HFF-Myc (cell line): ENCODE results near the gene HYLS1.
"Not testable (repeated sequence)": the region's sequence is repeated elsewhere in the genome, so short reads cannot be mapped to it uniquely, and the experiment has no call there.

ENCODE experiments used
- DNase-seq: peaks from one replicate; pipeline ENCODE4 v3.0.0-alpha.2; 2011; ENCODE audit warnings: low read depth; ENCODE audit errors: extremely low read depth
- H3K4me3 ChIP-seq: replicated peaks from 2 replicates; pipeline ENCODE4 v1.5.1; 2011; ENCODE audit warnings: low read depth, mild to moderate bottlenecking, control low read depth, low read length
- TF ChIP-seq, protein P1 (sequence below): IDR thresholded peaks from 2 replicates; pipeline ENCODE4 v1.5.1; 2012; ENCODE audit warnings: mild to moderate bottlenecking, low read depth, low read length, control low read depth; ENCODE audit errors: missing control alignments

The HYLS1 gene

GRCh38 chr11:125887373-125888324, at the start of gene HYLS1:
TSS of gene HYLS1 (plus strand) at chr11:125887668. CDS start at chr11:125899369, 11,701 bp downstream.
- TF ChIP-seq, protein P1, sequence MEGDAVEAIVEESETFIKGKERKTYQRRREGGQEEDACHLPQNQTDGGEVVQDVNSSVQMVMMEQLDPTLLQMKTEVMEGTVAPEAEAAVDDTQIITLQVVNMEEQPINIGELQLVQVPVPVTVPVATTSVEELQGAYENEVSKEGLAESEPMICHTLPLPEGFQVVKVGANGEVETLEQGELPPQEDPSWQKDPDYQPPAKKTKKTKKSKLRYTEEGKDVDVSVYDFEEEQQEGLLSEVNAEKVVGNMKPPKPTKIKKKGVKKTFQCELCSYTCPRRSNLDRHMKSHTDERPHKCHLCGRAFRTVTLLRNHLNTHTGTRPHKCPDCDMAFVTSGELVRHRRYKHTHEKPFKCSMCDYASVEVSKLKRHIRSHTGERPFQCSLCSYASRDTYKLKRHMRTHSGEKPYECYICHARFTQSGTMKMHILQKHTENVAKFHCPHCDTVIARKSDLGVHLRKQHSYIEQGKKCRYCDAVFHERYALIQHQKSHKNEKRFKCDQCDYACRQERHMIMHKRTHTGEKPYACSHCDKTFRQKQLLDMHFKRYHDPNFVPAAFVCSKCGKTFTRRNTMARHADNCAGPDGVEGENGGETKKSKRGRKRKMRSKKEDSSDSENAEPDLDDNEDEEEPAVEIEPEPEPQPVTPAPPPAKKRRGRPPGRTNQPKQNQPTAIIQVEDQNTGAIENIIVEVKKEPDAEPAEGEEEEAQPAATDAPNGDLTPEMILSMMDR: no peak
- peak within 1 kb of the TSS; percentile 72 for H3K4me3 ChIP-seq
- DNase-seq: peak; percentile 82

DNA sequence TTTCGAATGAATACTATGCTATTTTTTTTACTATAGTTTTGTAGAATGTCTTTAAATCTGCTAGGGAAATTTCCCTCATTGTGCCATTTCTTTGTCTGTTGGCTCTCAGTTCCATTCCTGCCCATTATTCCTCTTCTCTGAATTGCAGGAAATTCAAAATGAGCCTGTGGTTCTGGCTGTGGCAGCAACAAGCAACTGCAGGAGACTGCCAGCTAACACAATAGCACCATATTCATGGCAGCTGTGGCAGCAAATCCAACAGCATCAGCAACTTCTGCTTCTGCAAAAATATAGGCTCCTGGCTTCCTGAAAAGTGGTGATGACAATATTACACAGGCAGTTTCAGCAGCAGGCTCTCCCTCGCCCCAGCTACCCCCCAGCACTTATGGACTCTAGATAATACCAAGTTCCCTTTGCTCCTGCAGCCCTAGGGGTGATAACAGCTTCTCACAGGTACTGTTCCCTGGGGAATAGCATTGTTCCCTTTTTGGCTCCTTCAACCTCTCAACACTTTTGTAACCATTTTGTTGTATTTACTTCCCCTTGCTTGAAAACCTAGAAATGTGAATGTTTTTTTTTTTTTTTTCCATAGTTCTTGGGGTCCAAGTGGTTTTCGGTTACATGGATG, 45.0 kb upstream of the HYLS1 start:
- no peak for DNase-seq
- TF ChIP-seq, protein P1: no peak

GRCh38 chr11:125846188-125846587, 41.3 kb upstream of the HYLS1 start:
- no peak for DNase-seq
- H3K4me3 ChIP-seq: no peak overlapping the region
- TF ChIP-seq, protein P1: no peak

More for the DNA sequence above, 45.0 kb upstream of the HYLS1 start:
- H3K4me3 ChIP-seq: no peak overlapping the region

DNA sequence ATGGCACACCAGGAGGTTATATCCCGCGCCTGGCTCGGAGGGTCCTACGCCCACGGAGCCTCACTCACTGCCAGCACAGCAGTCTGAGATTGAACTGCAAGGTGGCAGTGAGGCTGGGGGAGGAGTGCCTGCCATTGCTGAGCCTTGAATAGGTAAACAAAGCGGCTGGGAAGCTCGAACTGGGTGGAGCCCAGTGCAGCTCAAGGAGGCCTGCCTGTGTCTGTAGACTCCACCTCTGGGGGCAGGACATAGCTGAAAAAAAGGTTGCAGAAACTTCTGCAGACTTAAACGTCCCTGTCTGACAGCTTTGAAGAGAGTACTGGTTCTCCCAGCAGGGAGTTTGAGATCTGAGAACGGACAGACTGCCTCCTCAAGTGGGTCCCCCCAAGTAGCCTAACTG, 29.8 kb upstream of the HYLS1 start:
- DNase-seq: not testable (repeated sequence)

GRCh38 chr11:125862786-125863185, 24.7 kb upstream of the HYLS1 start:
- not testable (repeated sequence) for DNase-seq, H3K4me3 ChIP-seq

More for the DNA sequence above, 29.8 kb upstream of the HYLS1 start:
- H3K4me3 ChIP-seq: not testable (repeated sequence)

DNA sequence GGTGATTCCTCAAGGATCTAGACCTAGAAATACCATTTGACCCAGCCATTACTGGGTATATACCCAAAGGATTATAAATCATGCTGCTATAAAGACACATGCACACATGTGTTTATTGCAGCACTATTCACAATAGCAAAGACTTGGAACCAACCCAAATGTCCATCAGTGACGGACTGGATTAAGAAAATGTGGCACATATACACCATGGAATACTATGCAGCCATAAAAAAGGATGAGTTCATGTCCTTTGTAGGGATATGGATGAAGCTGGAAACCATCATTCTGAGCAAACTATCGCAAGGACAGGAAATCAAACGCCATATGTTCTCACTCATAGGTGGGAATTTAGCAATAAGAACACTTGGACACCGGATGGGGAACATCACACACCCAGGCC, 22.1 kb upstream of the HYLS1 start:
- DNase-seq, H3K4me3 ChIP-seq: not testable (repeated sequence)

DNA sequence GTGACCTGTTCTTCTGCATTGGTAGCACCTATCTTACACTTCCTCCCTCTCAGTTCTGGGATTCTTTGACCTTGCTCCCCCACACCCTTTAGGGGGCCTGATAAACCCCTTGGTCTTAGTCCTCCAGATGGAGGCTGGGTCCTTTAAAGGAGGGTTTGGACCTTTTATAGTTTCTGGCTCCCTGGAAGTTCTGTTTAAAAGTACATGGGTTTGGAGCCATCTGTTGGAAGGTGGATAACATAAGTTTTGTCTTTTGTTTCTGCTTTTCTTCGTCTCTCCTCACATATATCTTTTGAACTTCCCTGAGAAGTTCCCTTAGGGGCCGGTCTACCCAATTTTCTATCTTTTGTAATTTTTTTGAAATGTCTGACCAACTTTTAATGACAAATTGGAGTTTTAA, 17.9 kb upstream of the HYLS1 start:
- no peak overlapping the region for H3K4me3 ChIP-seq
- TF ChIP-seq, protein P1: no peak

DNA sequence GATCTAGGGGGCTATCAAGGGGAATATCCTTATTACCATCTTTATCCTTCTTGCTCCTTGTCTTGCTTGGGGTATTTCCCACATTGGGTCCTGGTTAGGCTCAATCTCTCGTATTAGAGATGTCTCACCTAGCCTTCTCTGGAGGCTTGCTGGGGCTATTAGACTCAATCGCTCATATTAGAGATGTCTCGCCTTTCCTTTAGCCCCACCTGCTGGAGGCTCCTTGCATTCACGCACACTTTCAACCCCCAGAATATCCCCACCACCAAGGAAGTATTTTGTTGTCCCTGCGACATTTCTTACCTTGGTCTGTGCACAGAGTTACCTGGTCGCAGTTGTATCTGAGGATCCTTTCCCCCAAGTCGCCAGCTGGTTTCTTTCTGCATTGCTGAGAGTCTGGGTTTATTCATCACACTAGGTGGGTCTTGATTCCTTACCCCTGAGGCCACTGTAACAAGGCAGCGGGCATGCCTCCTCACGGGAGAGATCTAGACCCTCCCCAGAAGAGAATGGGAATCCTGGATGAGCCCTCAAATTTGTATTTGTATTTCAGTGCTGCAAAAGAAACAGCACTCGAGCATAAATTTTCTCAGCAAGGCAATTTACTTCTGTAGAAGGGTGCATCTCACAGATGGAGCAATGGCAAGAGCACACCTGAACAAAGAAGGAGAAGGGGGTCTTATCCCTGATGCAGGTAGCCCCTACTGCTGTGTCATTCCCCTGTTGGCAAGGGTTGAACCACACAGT, 15.9 kb upstream of the HYLS1 start:
- TF ChIP-seq, protein P1: peak; percentile 75
- no peak for DNase-seq
- H3K4me3 ChIP-seq: no peak overlapping the region

More for the DNA sequence above, 17.9 kb upstream of the HYLS1 start:
- no peak for DNase-seq
